KMS-11 (cell line): ENCODE results near the gene UBE2B.

Experiments
- H2AFZ ChIP-seq: fragments of 200-600 bp; sonication (generic); 2 replicates; pipeline ENCODE4 v1.6.1; 2016; ENCODE audit warnings: antibody characterized with exemption, mixed run types, low read depth
- H3K27ac ChIP-seq: fragments of 200-600 bp; sonication (generic); 2 replicates; pipeline ENCODE4 v1.6.1; 2016; ENCODE audit warnings: mild to moderate bottlenecking, mixed run types
- H3K27me3 ChIP-seq: fragments of 200-600 bp; sonication (generic); 2 replicates; pipeline ENCODE4 v1.6.1; 2017; ENCODE audit warnings: mild to moderate bottlenecking, low read depth, mixed run types, moderate library complexity; ENCODE audit not compliant: insufficient read depth
- H3K36me3 ChIP-seq: fragments of 200-600 bp; sonication (generic); 2 replicates; pipeline ENCODE4 v1.6.1; 2017; ENCODE audit warnings: mild to moderate bottlenecking, mixed run types; ENCODE audit not compliant: insufficient read depth
- H3K4me1 ChIP-seq: fragments of 200-600 bp; sonication (generic); 2 replicates; pipeline ENCODE4 v1.6.1; 2016; ENCODE audit warnings: mild to moderate bottlenecking, low read depth, mixed run types; ENCODE audit not compliant: poor library complexity, severe bottlenecking
- H3K4me2 ChIP-seq: fragments of 200-600 bp; sonication (generic); 2 replicates; pipeline ENCODE4 v1.7.0; 2016; ENCODE audit warnings: mild to moderate bottlenecking, mixed run types
- H3K4me3 ChIP-seq: fragments of 200-600 bp; sonication (generic); IDR thresholded peaks from 2 replicates; pipeline ENCODE4 v1.6.1; 2017; ENCODE audit warnings: low read depth, low read length, mixed read lengths; ENCODE audit not compliant: insufficient read depth
- H3K79me2 ChIP-seq: fragments of 200-600 bp; sonication (generic); 2 replicates; pipeline ENCODE4 v1.6.1; 2016; ENCODE audit warnings: low read depth, mixed run types; ENCODE audit not compliant: insufficient read depth
- H3K9ac ChIP-seq: fragments of 200-600 bp; sonication (generic); 2 replicates; pipeline ENCODE4 v1.6.1; 2016; ENCODE audit warnings: mild to moderate bottlenecking, mixed run types
- H4K20me1 ChIP-seq: fragments of 200-600 bp; sonication (generic); 2 replicates; pipeline ENCODE4 v1.6.1; 2016; ENCODE audit warnings: mild to moderate bottlenecking, mixed run types; ENCODE audit not compliant: insufficient read depth
- CTCF ChIP-seq: fragments of 200-600 bp; sonication (generic); conservative IDR thresholded peaks from 2 replicates; pipeline ENCODE4 v1.6.1; 2017; ENCODE audit warnings: low read depth, mild to moderate bottlenecking, antibody characterized with exemption, low read length, moderate library complexity, mixed read lengths

UBE2B gene

GRCh38 chr5:134438721-134439123 lies 67.4 kb downstream of the UBE2B start:
- no peaks in the 10 kb centered on the region for H3K27me3 ChIP-seq
- H3K4me3 ChIP-seq = no peak overlapping the region
- H3K4me1 ChIP-seq = peaks cover 58% of the 10 kb centered on the region
- H3K36me3 ChIP-seq = no peaks in the 10 kb centered on the region
- no peaks in the 10 kb centered on the region for H3K79me2 ChIP-seq
- H3K27ac ChIP-seq = peak overlapping the region; percentile 97; the same call in 1 of the 2 replicates
- no peak for TF ChIP-seq CTCF
- H2AFZ ChIP-seq = no peak overlapping the region; the same call in 1 of the 2 replicates
- H3K4me2 ChIP-seq = peak overlapping the region; percentile 72; the same call in 1 of the 2 replicates
- no peak overlapping the region for H3K9ac ChIP-seq
- H4K20me1 ChIP-seq = no peaks in the 10 kb centered on the region

GRCh38 chr5:134439210-134439654 lies 67.9 kb downstream of the UBE2B start:
- Histone ChIP-seq H3K4me1 (peaks cover 55% of the 10 kb centered on the region), H3K27ac (0 out of 2 replicates have a peak overlapping the region, but pooled peaks have one; percentile 3), H3K9ac (no peak overlapping the region)

GRCh38 chr5:134440201-134440755 lies 68.9 kb downstream of the UBE2B start:
- Histone ChIP-seq H3K4me1 (peaks cover 51% of the 10 kb centered on the region), H3K4me2 (no peak overlapping the region), H3K4me3 (no peak overlapping the region), H2AFZ (no peak overlapping the region), H3K27me3 (no peaks in the 10 kb centered on the region), H3K27ac (no peak overlapping the region), H4K20me1 (no peaks in the 10 kb centered on the region), H3K36me3 (no peaks in the 10 kb centered on the region), H3K9ac (no peak overlapping the region), H3K79me2 (no peaks in the 10 kb centered on the region)
- no peak for TF ChIP-seq CTCF

More at GRCh38 chr5:134439210-134439654, 67.9 kb downstream of the UBE2B start:
- Histone ChIP-seq H3K4me3 (no peak overlapping the region), H3K4me2 (peak overlapping the region; percentile 72; the same call in 1 of the 2 replicates), H3K27me3 (no peaks in the 10 kb centered on the region), H4K20me1 (no peaks in the 10 kb centered on the region), H3K79me2 (no peaks in the 10 kb centered on the region), H2AFZ (no peak overlapping the region), H3K36me3 (no peaks in the 10 kb centered on the region)
- no peak for TF ChIP-seq CTCF
